Uterus (tissue), 2 donors: Measurements from ENCODE around the gene CSF2.

ENCODE experiments used
- CTCF ChIP-seq, 4 experiments: fragments of 200-600 bp in 2 of 4; fragments of 450-650 bp in 2 of 4; sonication (generic) in 2 of 4; IDR thresholded peaks; one replicate each; pipeline ENCODE4 v1.5.1; 2016 to 2019; ENCODE audit warnings: antibody characterized with exemption in 4 of 4, mild to moderate bottlenecking in 2 of 4, moderate library complexity in 1 of 4
- POLR2A ChIP-seq, 2 donors: fragments of 450-650 bp; IDR thresholded peaks; one replicate each; pipeline ENCODE4 v1.6.1; 2016; ENCODE audit warnings: antibody characterized with exemption in 2 of 2, mild to moderate bottlenecking in 1 of 2, moderate library complexity in 1 of 2

GRCh38 chr5:132046880-132047299 is 26.7 kb upstream of the CSF2 start:
- TF ChIP-seq CTCF (IDR thresholded peaks at IDR 0.05) (no peak), POLR2A (IDR thresholded peaks at IDR 0.05) (no peak)
